AG10803 (cell line): Measurements from ENCODE around the gene C4orf17.
"Not testable (repeated sequence)": the region's sequence is repeated elsewhere in the genome, so short reads cannot be mapped to it uniquely, and the experiment has no call there.

Experiments
- DNase-seq: peaks from one replicate; pipeline ENCODE4 v3.0.0; 2010; ENCODE audit warnings: low read depth
- H3K4me3 ChIP-seq: 2 replicates; pipeline ENCODE4 v1.5.1; 2011; ENCODE audit warnings: mild to moderate bottlenecking, low read length, control low read depth
- CTCF ChIP-seq: conservative IDR thresholded peaks from 2 replicates; pipeline ENCODE4 v1.5.1; 2011; ENCODE audit warnings: mild to moderate bottlenecking, low read length, control low read depth, inconsistent platforms

The C4orf17 gene

GRCh38 chr4:99471896-99472295 is 38.9 kb upstream of the C4orf17 start:
- TF ChIP-seq CTCF = no peak
- no peak overlapping the region for H3K4me3 ChIP-seq
- no peak for DNase-seq

- no peak for TF ChIP-seq CTCF
- DNase-seq = peak; percentile 56
- H3K4me3 ChIP-seq = no peak overlapping the region
Observed at GRCh38 chr4:99473131-99473530, 37.7 kb upstream of the C4orf17 start.

GRCh38 chr4:99483636-99484035 is 27.2 kb upstream of the C4orf17 start:
- DNase-seq = peak; percentile 13
- no peak for TF ChIP-seq CTCF
- no peak overlapping the region for H3K4me3 ChIP-seq

GRCh38 chr4:99485212-99485611 is 25.6 kb upstream of the C4orf17 start:
- no peak overlapping the region for H3K4me3 ChIP-seq
- no peak for DNase-seq
- TF ChIP-seq CTCF = no peak

GRCh38 chr4:99486648-99487047 is 24.2 kb upstream of the C4orf17 start:
- not testable (repeated sequence) for H3K4me3 ChIP-seq, DNase-seq

- no peak for TF ChIP-seq CTCF
- H3K4me3 ChIP-seq = no peak overlapping the region
- DNase-seq = no peak
Observed at GRCh38 chr4:99490286-99490685, 20.5 kb upstream of the C4orf17 start.

- no peak overlapping the region for H3K4me3 ChIP-seq
- TF ChIP-seq CTCF = no peak
- no peak for DNase-seq
Observed at GRCh38 chr4:99504804-99505502, 5.9 kb upstream of the C4orf17 start.
